Keratinocyte (primary cell): ENCODE measurements around the gene NRDE2. TPM values are rescaled to one million over a fixed set of nuclear protein-coding genes. Genes with fewer than 3 reads are reported as not detected.

Experiments
- DNase-seq: peaks from one replicate; pipeline ENCODE4 v3.0.0-alpha.2; 2011; ENCODE audit warnings: low read depth, missing footprints, low spot score
- FAIRE-seq: peaks from 2 replicates; lab custom pipeline; 2011; peaks lifted over from hg19 to GRCh38; lab: Jason Lieb, UNC
- H2AFZ ChIP-seq: 2 replicates; pipeline ENCODE4 v1.6.0; 2012; ENCODE audit warnings: low read length, control low read depth, inconsistent platforms; ENCODE audit not compliant: control insufficient read depth
- H3K27ac ChIP-seq: 2 replicates; pipeline ENCODE4 v1.5.1; 2011; ENCODE audit warnings: low read length; ENCODE audit not compliant: control insufficient read depth, insufficient read depth
- H3K27me3 ChIP-seq: 3 replicates; pipeline ENCODE4 v1.6.0; 2011; ENCODE audit warnings: low read length; ENCODE audit not compliant: control insufficient read depth, insufficient read depth; ENCODE audit errors: extremely low read depth
- H3K36me3 ChIP-seq, 2 experiments: 2 replicates in 1 of 2; 3 replicates in 1 of 2; pipeline ENCODE4 v1.5.1; 2011; ENCODE audit warnings: low read length in 2 of 2, mild to moderate bottlenecking in 1 of 2; ENCODE audit not compliant: control insufficient read depth in 2 of 2, insufficient read depth in 2 of 2; ENCODE audit errors: extremely low read depth in 1 of 2
- H3K4me1 ChIP-seq: 3 replicates; pipeline ENCODE4 v1.5.1; 2011; ENCODE audit warnings: low read length; ENCODE audit not compliant: control insufficient read depth, insufficient read depth; ENCODE audit errors: extremely low read depth
- H3K4me2 ChIP-seq: 3 replicates; pipeline ENCODE4 v1.6.0; 2011; ENCODE audit warnings: low read depth, low read length; ENCODE audit not compliant: control insufficient read depth, insufficient read depth; ENCODE audit errors: extremely low read depth
- H3K4me3 ChIP-seq, 3 experiments: fragments of 200-600 bp in 1 of 3; sonication (generic) in 1 of 3; 2 replicates in 2 of 3; 3 replicates in 1 of 3; pipeline ENCODE4 v1.5.1; 2011 to 2016; ENCODE audit warnings: low read length in 3 of 3, mild to moderate bottlenecking in 3 of 3, control low read depth in 2 of 3, inconsistent platforms in 1 of 3, low read depth in 1 of 3, mixed read lengths in 1 of 3, mixed run types in 1 of 3, moderate library complexity in 1 of 3; ENCODE audit not compliant: control insufficient read depth in 2 of 3, insufficient read depth in 2 of 3; ENCODE audit errors: extremely low read depth in 1 of 3
- H3K79me2 ChIP-seq: 2 replicates; pipeline ENCODE4 v1.6.0; 2012; ENCODE audit warnings: low read length; ENCODE audit not compliant: control insufficient read depth, insufficient read depth
- H3K9ac ChIP-seq: 3 replicates; pipeline ENCODE4 v1.6.0; 2011; ENCODE audit warnings: low read length; ENCODE audit not compliant: control insufficient read depth, insufficient read depth; ENCODE audit errors: extremely low read depth
- H3K9me1 ChIP-seq: 3 replicates; pipeline ENCODE4 v1.6.0; 2011; ENCODE audit warnings: low read length; ENCODE audit not compliant: control insufficient read depth, insufficient read depth; ENCODE audit errors: extremely low read depth
- H3K9me3 ChIP-seq: 2 replicates; pipeline ENCODE4 v1.5.1; 2012; ENCODE audit warnings: low read depth, low read length; ENCODE audit not compliant: control insufficient read depth
- H4K20me1 ChIP-seq: 3 replicates; pipeline ENCODE4 v1.6.0; 2011; ENCODE audit warnings: low read length; ENCODE audit not compliant: control insufficient read depth, insufficient read depth; ENCODE audit errors: extremely low read depth
- EZH2 ChIP-seq: IDR thresholded peaks from one replicate; pipeline ENCODE4 v1.6.1; 2012; ENCODE audit warnings: inconsistent platforms, mild to moderate bottlenecking, low read length, moderate library complexity
- dilution Hi-C: fragments of 300-500 bp; cut with MboI; formaldehyde crosslinking; loops from one replicate; pipeline ENCODE4 v1.7.0; 2020; ENCODE audit warnings: low sequenced_read_pairs; ENCODE audit not compliant: extremely low pct_ligation_motif_present
- polyA plus RNA-seq, 5 experiments: library from polyadenylated mRNA; depleted of rRNA in 3 of 5; stranded (reverse) in 3 of 5; stranded (forward) in 1 of 5; unstranded in 1 of 5; fragments of >200 nt; gene quantifications; 1 replicate in 1 of 5; 2 replicates in 3 of 5; 3 replicates in 1 of 5; pipeline versions ENCODE4 v1.2.1 to v1.2.3, GENCODE V29; 2011 to 2012; ENCODE audit warnings: missing spikeins in 2 of 5, low read depth in 1 of 5, low replicate concordance in 1 of 5
- TF ChIP-seq, protein P1 (sequence below), 3 experiments: IDR thresholded peaks in 1 of 3; conservative IDR thresholded peaks in 1 of 3; optimal IDR thresholded peaks in 1 of 3; 2 replicates in 2 of 3; 3 replicates in 1 of 3; pipeline versions ENCODE3 to v1.5.1; 2011; ENCODE audit warnings: low read length in 3 of 3, mild to moderate bottlenecking in 3 of 3, moderate library complexity in 2 of 3, control low read depth in 1 of 3, inconsistent platforms in 1 of 3; ENCODE audit not compliant: insufficient read depth in 2 of 3; ENCODE audit errors: extremely low read depth in 1 of 3

Gene NRDE2
- polyA plus RNA-seq, 1 donor (not counting 4 experiments of a cell fraction or from before 2014, with no cell fraction given), result 9.2 TPM

DNA sequence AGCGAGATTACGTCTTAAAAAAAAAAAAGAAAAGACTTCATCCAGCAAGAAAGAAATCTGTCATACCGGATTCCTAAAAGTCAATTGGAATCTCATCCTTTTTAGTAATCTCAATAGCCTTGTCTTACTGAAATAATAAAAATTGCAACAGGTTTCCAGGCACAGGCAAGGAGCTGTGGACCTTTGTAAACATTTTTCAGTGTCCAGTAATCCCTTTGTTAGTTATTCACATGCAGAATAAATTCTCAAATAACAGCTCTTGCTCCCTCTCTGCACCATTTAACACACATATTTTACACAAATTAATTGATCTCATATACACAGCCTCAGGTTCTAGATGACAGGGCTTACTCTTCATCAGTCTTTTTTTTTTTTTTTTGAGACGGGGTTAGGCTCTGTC, 43.1 kb upstream of the NRDE2 start:
- Histone ChIP-seq H3K36me3 (no peaks in the 10 kb centered on the region), H3K4me1 (no peaks in the 10 kb centered on the region), H3K9me3 (no peaks in the 10 kb centered on the region), H3K9me1 (no peaks in the 10 kb centered on the region), H3K27me3 (no peaks in the 10 kb centered on the region), H3K79me2 (no peaks in the 10 kb centered on the region), H3K27ac (no peak overlapping the region), H3K4me2 (no peak overlapping the region), H3K4me3 (no peak overlapping the region), H3K9ac (no peak overlapping the region), H2AFZ (no peak overlapping the region), H4K20me1 (no peaks in the 10 kb centered on the region)
- dilution Hi-C loops, result no loop called here
- FAIRE-seq, result no peak
- TF ChIP-seq, protein P1, sequence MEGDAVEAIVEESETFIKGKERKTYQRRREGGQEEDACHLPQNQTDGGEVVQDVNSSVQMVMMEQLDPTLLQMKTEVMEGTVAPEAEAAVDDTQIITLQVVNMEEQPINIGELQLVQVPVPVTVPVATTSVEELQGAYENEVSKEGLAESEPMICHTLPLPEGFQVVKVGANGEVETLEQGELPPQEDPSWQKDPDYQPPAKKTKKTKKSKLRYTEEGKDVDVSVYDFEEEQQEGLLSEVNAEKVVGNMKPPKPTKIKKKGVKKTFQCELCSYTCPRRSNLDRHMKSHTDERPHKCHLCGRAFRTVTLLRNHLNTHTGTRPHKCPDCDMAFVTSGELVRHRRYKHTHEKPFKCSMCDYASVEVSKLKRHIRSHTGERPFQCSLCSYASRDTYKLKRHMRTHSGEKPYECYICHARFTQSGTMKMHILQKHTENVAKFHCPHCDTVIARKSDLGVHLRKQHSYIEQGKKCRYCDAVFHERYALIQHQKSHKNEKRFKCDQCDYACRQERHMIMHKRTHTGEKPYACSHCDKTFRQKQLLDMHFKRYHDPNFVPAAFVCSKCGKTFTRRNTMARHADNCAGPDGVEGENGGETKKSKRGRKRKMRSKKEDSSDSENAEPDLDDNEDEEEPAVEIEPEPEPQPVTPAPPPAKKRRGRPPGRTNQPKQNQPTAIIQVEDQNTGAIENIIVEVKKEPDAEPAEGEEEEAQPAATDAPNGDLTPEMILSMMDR (optimal IDR thresholded peaks at IDR 0.05 in 1 of 3, IDR thresholded peaks at IDR 0.05 in 1 of 3, conservative IDR thresholded peaks at IDR 0.05 in 1 of 3; ENCODE audit: extremely low read depth in 1 of 3, insufficient read depth in 2 of 3, low read length in 3 of 3), result no peak
- TF ChIP-seq EZH2, result no peak
- DNase-seq, result no peak

DNA sequence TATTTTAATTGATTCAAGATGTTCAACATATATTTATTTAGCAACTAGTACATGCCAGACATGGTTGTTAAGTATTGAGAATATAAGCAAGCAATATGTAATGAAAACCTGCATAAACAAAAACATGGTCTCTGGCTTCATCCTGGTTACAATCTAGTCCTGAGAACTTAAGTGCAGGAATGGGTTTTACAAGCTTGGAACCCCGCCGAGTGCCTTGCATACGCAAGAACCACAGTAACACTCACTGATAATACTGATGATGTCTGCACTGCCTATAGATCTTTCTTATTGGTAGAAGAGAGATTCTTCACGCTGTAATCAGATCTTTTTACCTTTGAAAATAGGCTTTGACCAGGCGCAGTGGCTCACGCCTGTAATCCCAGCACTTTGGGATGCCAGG, 42.1 kb upstream of the NRDE2 start:
- no peak overlapping the region for H3K9ac ChIP-seq
- FAIRE-seq, result no peak
- no peak for TF ChIP-seq EZH2
- TF ChIP-seq, protein P1 (optimal IDR thresholded peaks at IDR 0.05 in 1 of 3, IDR thresholded peaks at IDR 0.05 in 1 of 3, conservative IDR thresholded peaks at IDR 0.05 in 1 of 3; ENCODE audit: extremely low read depth in 1 of 3, insufficient read depth in 2 of 3, low read length in 3 of 3), result no peak
- no peaks in the 10 kb centered on the region for H3K79me2 ChIP-seq
- dilution Hi-C loops, result no loop called here
- H3K9me1 ChIP-seq, result no peaks in the 10 kb centered on the region
- H3K36me3 ChIP-seq, result no peaks in the 10 kb centered on the region
- H4K20me1 ChIP-seq, result no peaks in the 10 kb centered on the region
- H3K9me3 ChIP-seq, result no peaks in the 10 kb centered on the region
- H3K27ac ChIP-seq, result no peak overlapping the region
- no peaks in the 10 kb centered on the region for H3K4me1 ChIP-seq
- H2AFZ ChIP-seq, result no peak overlapping the region
- H3K27me3 ChIP-seq, result no peaks in the 10 kb centered on the region
- no peak for DNase-seq
- no peak overlapping the region for H3K4me3 ChIP-seq
- H3K4me2 ChIP-seq, result no peak overlapping the region
